ENCODE results near the gene MOSPD3.

DNA sequence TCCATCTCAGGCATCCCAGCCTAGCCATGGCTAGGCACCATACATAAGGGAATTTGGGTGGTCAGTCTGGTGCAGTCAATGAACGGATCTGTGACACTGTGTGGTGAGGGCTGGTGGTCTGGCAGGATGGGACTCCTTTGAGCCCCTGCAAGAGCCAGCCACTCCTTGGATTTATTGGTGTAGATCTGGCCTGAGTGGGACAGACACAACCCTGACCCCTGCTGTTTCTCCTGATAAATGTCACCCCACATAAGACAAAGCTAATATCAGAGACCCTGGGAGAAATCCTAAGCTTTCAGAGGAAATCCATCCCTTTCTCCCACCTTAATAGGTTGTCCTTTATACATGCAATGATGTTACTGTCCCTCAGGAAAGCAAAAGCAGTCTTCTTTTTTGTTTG is 23.9 kb upstream of the MOSPD3 start:
- TF ChIP-seq MAX (IDR thresholded peaks at IDR 0.05; ENCODE audit: insufficient read depth, insufficient read length) (no peak), CTCF (IDR thresholded peaks at IDR 0.05; ENCODE audit: extremely low read depth in 1 of 2, insufficient read depth in 1 of 2, low read depth in 1 of 2, low read length in 2 of 2) (peak; percentile 32 to 41), POLR2AphosphoS5 (IDR thresholded peaks at IDR 0.05; ENCODE audit: insufficient read depth, low read depth, low read length) (no peak), EZH2 (IDR thresholded peaks at IDR 0.05; ENCODE audit: borderline replicate concordance, low read depth, low read length, severe bottlenecking) (no peak), POLR2A (IDR thresholded peaks at IDR 0.05; ENCODE audit: low read depth, low read length) (no peak), MYC (IDR thresholded peaks at IDR 0.05; ENCODE audit: low read depth, low read length) (no peak), FOS (IDR thresholded peaks at IDR 0.05; ENCODE audit: borderline replicate concordance, insufficient read depth, low read length) (no peak), JUN (IDR thresholded peaks at IDR 0.05; ENCODE audit: borderline replicate concordance, insufficient read depth, insufficient read length, low read depth) (no peak)

All from endothelial cell of umbilical vein (primary cell).